ENCODE measurements around the gene PAPOLG.

DNA sequence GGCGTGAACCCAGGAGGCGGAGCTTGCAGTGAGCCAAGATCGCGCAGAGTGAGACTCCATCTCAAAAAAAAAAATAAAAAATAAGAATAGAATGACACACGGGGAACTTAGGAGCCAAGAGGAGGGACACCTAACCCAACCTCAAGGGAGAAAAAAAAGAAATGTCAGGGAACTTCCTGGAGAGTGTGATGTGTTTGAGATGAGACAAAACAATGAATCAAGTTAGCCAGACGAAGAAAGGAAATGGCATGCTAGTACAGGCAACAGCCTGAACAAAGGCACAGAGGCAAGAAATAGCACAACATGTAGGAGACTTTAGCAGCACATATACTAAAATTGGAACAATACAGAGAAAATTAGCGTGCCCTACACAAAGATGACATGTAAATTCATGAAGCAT lies 36.7 kb upstream of the PAPOLG start:
- no peak for TF ChIP-seq POLR2A (IDR thresholded peaks at IDR 0.05; ENCODE audit: low read length)
- no peak for TF ChIP-seq GATA1 (IDR thresholded peaks at IDR 0.05; ENCODE audit: low read depth, low read length)

Measured in erythroblast (primary cell).